ENCODE measurements around the gene ARHGAP32.

GRCh38 chr11:128925250-128925600 lies 266.9 kb downstream of the ARHGAP32 start:
- no peak for TF ChIP-seq POLR2A (IDR thresholded peaks at IDR 0.05; ENCODE audit: borderline replicate concordance, extremely low read depth, insufficient read depth, insufficient read length)
- TF ChIP-seq CTCF (IDR thresholded peaks at IDR 0.05 in 2 of 3, conservative IDR thresholded peaks at IDR 0.05 in 1 of 3; ENCODE audit: borderline replicate concordance in 1 of 3, insufficient read depth in 1 of 3, low read depth in 2 of 3, low read length in 2 of 3): no peak
- no peak for TF ChIP-seq ATF3 (IDR thresholded peaks at IDR 0.05)
- no peak for TF ChIP-seq EGR1 (IDR thresholded peaks at IDR 0.05; ENCODE audit: low read depth)
- TF ChIP-seq REST (IDR thresholded peaks at IDR 0.05; ENCODE audit: low read depth): no peak
- no peak for TF ChIP-seq EZH2phosphoT487 (IDR thresholded peaks at IDR 0.05; ENCODE audit: borderline replicate concordance)
- TF ChIP-seq ZFX (IDR thresholded peaks at IDR 0.05): no peak
